ENCODE data around the gene CLDN12. TPM values are rescaled to one million over a fixed set of nuclear protein-coding genes. Genes with fewer than 3 reads are reported as not detected.

The CLDN12 gene
- polyA plus RNA-seq (59.5 to 71.5 TPM (median 62.5 TPM) in 3 replicates), polyA minus RNA-seq (146 to 209 TPM (median 160 TPM) in 3 replicates)
- 9.6 TPM for polyA plus RNA-seq (2011; ENCODE audit: low read depth)
- polyA plus RNA-seq (2011; cell fraction: cytosol; rRNA removed): 21.5 and 33.6 TPM in 2 replicates
- polyA plus RNA-seq (2011; cell fraction: nucleus; rRNA removed): 129 and 133 TPM in 2 replicates
- polyA plus RNA-seq (2012; ENCODE audit: low replicate concordance): 20.2 and 24.6 TPM in 2 replicates
- 35.3 TPM for polyA minus RNA-seq (2011; cell fraction: cytosol; rRNA and poly(A)+ RNA removed)
- 70.4 and 114 TPM in 2 replicates for polyA minus RNA-seq (2011; cell fraction: nucleus; rRNA and poly(A)+ RNA removed)

DNA sequence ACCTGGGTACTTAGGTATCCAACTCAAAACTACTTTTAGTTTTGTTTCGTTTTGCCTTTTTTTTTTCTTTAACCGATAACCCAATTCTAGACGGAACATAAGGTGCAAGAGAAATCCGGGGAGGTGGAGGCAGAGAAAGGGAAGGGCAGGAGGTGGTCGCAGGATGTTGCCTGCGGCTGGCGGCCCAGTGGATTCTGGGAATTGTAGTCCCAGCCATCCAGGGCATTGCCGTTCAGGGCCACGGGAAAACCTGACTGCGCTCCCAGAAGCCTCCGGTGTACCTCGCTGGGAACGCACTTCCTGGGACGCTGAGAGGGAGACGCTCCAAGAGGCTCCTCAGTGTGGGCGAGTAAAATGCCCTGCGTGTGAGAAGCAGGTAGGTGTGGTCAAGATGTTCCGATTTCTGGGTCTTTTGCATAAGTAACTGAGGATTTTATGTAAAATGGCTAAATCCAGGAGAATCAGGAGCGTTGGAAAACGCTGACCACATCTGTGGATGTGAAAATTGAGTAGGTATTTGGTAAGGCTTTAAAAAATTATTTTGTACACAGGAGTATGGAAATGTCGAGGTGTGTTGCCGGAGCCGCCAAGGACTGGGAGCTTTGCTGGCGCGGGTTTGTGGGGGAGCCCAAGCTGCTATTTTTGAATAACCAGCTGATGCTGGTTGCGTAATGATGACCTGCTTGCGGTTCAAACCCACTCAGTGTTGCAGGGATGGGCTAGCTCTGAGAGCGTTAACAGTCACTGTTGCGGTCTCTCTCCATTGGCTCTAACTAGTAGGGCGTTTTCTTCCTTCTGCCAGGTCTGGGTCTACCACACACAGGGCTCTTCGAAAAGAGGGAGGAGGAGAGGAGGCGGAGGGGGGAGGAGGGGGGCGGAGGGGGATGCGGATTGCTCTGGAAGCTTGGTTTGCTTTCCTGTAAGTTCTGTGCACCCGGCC is at the start of gene CLDN12:
TSS of gene CLDN12 (plus strand) at position 288 of the 940 bp plus-strand sequence. CDS start 9,216 bp downstream, outside the sequence.
- Histone ChIP-seq H3K79me2 (ENCODE audit: control insufficient read depth, insufficient read depth, low read length) (peaks cover 26% of the 10 kb centered on the region), H2AFZ (ENCODE audit: control insufficient read depth, low read length) (peak within 1 kb of the TSS; percentile 95), H3K9ac (ENCODE audit: control insufficient read depth, extremely low read depth, insufficient read depth, low read length) (peak within 1 kb of the TSS; percentile 99), H3K4me1 (ENCODE audit: control insufficient read depth, extremely low read depth, insufficient read depth, low read length) (peaks cover 4% of the 10 kb centered on the region), H3K9me1 (ENCODE audit: control insufficient read depth, extremely low read depth, insufficient read depth, low read length) (no peaks in the 10 kb centered on the region), H3K9me3 (ENCODE audit: control insufficient read depth, low read depth, low read length) (no peaks in the 10 kb centered on the region), H4K20me1 (ENCODE audit: control insufficient read depth, extremely low read depth, insufficient read depth, low read length) (no peaks in the 10 kb centered on the region), H3K27me3 (ENCODE audit: control insufficient read depth, extremely low read depth, insufficient read depth, low read length) (no peaks in the 10 kb centered on the region), H3K36me3 (ENCODE audit: control insufficient read depth in 2 of 2, extremely low read depth in 1 of 2, insufficient read depth in 2 of 2, low read length in 2 of 2) (peaks cover 4 to 9% of the 10 kb centered on the region in 2 experiments), H3K4me3 (ENCODE audit: control insufficient read depth in 2 of 3, extremely low read depth in 1 of 3, insufficient read depth in 2 of 3, low read depth in 1 of 3, low read length in 3 of 3) (peak within 1 kb of the TSS; percentile 55 to 93 (median 86)), H3K4me2 (ENCODE audit: control insufficient read depth, extremely low read depth, insufficient read depth, low read depth, low read length) (peak within 1 kb of the TSS; percentile 95), H3K27ac (ENCODE audit: control insufficient read depth, insufficient read depth, low read length) (peak within 1 kb of the TSS; percentile 100)
- TF ChIP-seq CTCF (optimal IDR thresholded peaks at IDR 0.05 in 1 of 3, IDR thresholded peaks at IDR 0.05 in 1 of 3, conservative IDR thresholded peaks at IDR 0.05 in 1 of 3; ENCODE audit: extremely low read depth in 1 of 3, insufficient read depth in 2 of 3, low read length in 3 of 3): no peak
- no peak for TF ChIP-seq EZH2 (IDR thresholded peaks at IDR 0.05; ENCODE audit: low read length)
- dilution Hi-C loops (cut with MboI; ENCODE audit: extremely low pct_ligation_motif_present, low sequenced_read_pairs): no loop called here
- peak; percentile 73 for DNase-seq (ENCODE audit: low read depth, low spot score)
- FAIRE-seq: peak; percentile 99

GRCh38 chr7:90383422-90383821 is 19.8 kb upstream of the CLDN12 start:
- H3K4me3 ChIP-seq (ENCODE audit: control insufficient read depth in 2 of 3, extremely low read depth in 1 of 3, insufficient read depth in 2 of 3, low read depth in 1 of 3, low read length in 3 of 3): peak overlapping the region in 1 of 3 experiments; percentile 51
- no peak overlapping the region for H3K9ac ChIP-seq (ENCODE audit: control insufficient read depth, extremely low read depth, insufficient read depth, low read length)
- H3K4me1 ChIP-seq (ENCODE audit: control insufficient read depth, extremely low read depth, insufficient read depth, low read length): peaks cover 36% of the 10 kb centered on the region
- H3K9me3 ChIP-seq (ENCODE audit: control insufficient read depth, low read depth, low read length): no peaks in the 10 kb centered on the region
- no peaks in the 10 kb centered on the region for H3K79me2 ChIP-seq (ENCODE audit: control insufficient read depth, insufficient read depth, low read length)
- no peak overlapping the region for H2AFZ ChIP-seq (ENCODE audit: control insufficient read depth, low read length)
- dilution Hi-C loops (cut with MboI; ENCODE audit: extremely low pct_ligation_motif_present, low sequenced_read_pairs): no loop called here
- no peaks in the 10 kb centered on the region for H3K9me1 ChIP-seq (ENCODE audit: control insufficient read depth, extremely low read depth, insufficient read depth, low read length)
- H3K27ac ChIP-seq (ENCODE audit: control insufficient read depth, insufficient read depth, low read length): peak overlapping the region; percentile 79
- no peaks in the 10 kb centered on the region for H4K20me1 ChIP-seq (ENCODE audit: control insufficient read depth, extremely low read depth, insufficient read depth, low read length)
- TF ChIP-seq CTCF (optimal IDR thresholded peaks at IDR 0.05 in 1 of 3, IDR thresholded peaks at IDR 0.05 in 1 of 3, conservative IDR thresholded peaks at IDR 0.05 in 1 of 3; ENCODE audit: extremely low read depth in 1 of 3, insufficient read depth in 2 of 3, low read length in 3 of 3): no peak
- no peak for TF ChIP-seq EZH2 (IDR thresholded peaks at IDR 0.05; ENCODE audit: low read length)
- peaks cover 0 to 3% of the 10 kb centered on the region in 2 experiments for H3K36me3 ChIP-seq (ENCODE audit: control insufficient read depth in 2 of 2, extremely low read depth in 1 of 2, insufficient read depth in 2 of 2, low read length in 2 of 2)
- peak overlapping the region; percentile 63 for H3K4me2 ChIP-seq (ENCODE audit: control insufficient read depth, extremely low read depth, insufficient read depth, low read depth, low read length)
- no peaks in the 10 kb centered on the region for H3K27me3 ChIP-seq (ENCODE audit: control insufficient read depth, extremely low read depth, insufficient read depth, low read length)
- DNase-seq (ENCODE audit: low read depth, low spot score) (no peak), FAIRE-seq (no peak)
